NCI-H2227 treated with DMSO at 0.1 percent for 48 hours (cell line): Measurements from ENCODE around the gene FBXO46.
"Not testable (repeated sequence)": the region's sequence is repeated elsewhere in the genome, so short reads cannot be mapped to it uniquely, and the experiment has no call there.

Experiments
- DNase-seq: peaks from one replicate; lab custom pipeline; 2025; lab: John Stamatoyannopoulos, UW

Gene FBXO46

GRCh38 chr19:45766296-45766868 is 35.7 kb upstream of the FBXO46 start:
- DNase-seq: no peak

- DNase-seq: no peak
Measured at GRCh38 chr19:45765702-45766295, 35.1 kb upstream of the FBXO46 start.

GRCh38 chr19:45764945-45765701 is 34.4 kb upstream of the FBXO46 start:
- no peak for DNase-seq

GRCh38 chr19:45764475-45764874 is 33.8 kb upstream of the FBXO46 start:
- no peak for DNase-seq

- DNase-seq: no peak
Measured at GRCh38 chr19:45763691-45764294, 33.1 kb upstream of the FBXO46 start.

GRCh38 chr19:45762870-45763631 is 32.4 kb upstream of the FBXO46 start:
- DNase-seq: no peak

- DNase-seq: no peak
Measured at GRCh38 chr19:45761714-45762113, 31.0 kb upstream of the FBXO46 start.

GRCh38 chr19:45758921-45759320 is 28.2 kb upstream of the FBXO46 start:
- DNase-seq: no peak

- DNase-seq: no peak
Measured at GRCh38 chr19:45757695-45758094, 27.0 kb upstream of the FBXO46 start.

- DNase-seq: no peak
Measured at GRCh38 chr19:45754323-45754722, 23.6 kb upstream of the FBXO46 start.

GRCh38 chr19:45753548-45753947 is 22.9 kb upstream of the FBXO46 start:
- no peak for DNase-seq

GRCh38 chr19:45752639-45753038 is 21.9 kb upstream of the FBXO46 start:
- no peak for DNase-seq

GRCh38 chr19:45751483-45751882 is 20.8 kb upstream of the FBXO46 start:
- not testable (repeated sequence) for DNase-seq

GRCh38 chr19:45747513-45747912 is 16.8 kb upstream of the FBXO46 start:
- DNase-seq: no peak

- no peak for DNase-seq
Measured at GRCh38 chr19:45746866-45747265, 16.2 kb upstream of the FBXO46 start.

GRCh38 chr19:45745606-45746005 is 14.9 kb upstream of the FBXO46 start:
- DNase-seq: no peak

- DNase-seq: no peak
Measured at GRCh38 chr19:45742969-45743368, 12.3 kb upstream of the FBXO46 start.

GRCh38 chr19:45739498-45740439 is 9.1 kb upstream of the FBXO46 start:
- DNase-seq: no peak

GRCh38 chr19:45733160-45733810 is 2.6 kb upstream of the FBXO46 start, which contains the start of gene MEIOSIN:
Gene MEIOSIN (plus strand): TSS chr19:45733439. CDS start chr19:45735377, 1,938 bp downstream.
- no peak for DNase-seq

- no peak for DNase-seq
Measured at GRCh38 chr19:45729800-45730290, 851 bp downstream of the FBXO46 start.
